Vagina (tissue), 2 donors: ENCODE results near the gene C2orf15.

ENCODE experiments used
- POLR2AphosphoS5 ChIP-seq, 2 donors: sonication (generic); formaldehyde crosslinking; IDR thresholded peaks; one replicate each; pipeline ENCODE4 v1.9.0; 2017; ENCODE audit warnings: antibody characterized with exemption in 2 of 2, mild to moderate bottlenecking in 2 of 2, low read depth in 1 of 2; ENCODE audit not compliant: insufficient read depth in 1 of 2
- TF ChIP-seq, protein P1 (sequence below), 3 experiments: fragments of 450-650 bp in 2 of 3; fragments of 200-600 bp in 1 of 3; sonication (generic) in 1 of 3; IDR thresholded peaks; one replicate each; pipeline ENCODE4 v1.5.1; 2017 to 2019; ENCODE audit warnings: antibody characterized with exemption in 3 of 3, mild to moderate bottlenecking in 2 of 3, moderate library complexity in 2 of 3

DNA sequence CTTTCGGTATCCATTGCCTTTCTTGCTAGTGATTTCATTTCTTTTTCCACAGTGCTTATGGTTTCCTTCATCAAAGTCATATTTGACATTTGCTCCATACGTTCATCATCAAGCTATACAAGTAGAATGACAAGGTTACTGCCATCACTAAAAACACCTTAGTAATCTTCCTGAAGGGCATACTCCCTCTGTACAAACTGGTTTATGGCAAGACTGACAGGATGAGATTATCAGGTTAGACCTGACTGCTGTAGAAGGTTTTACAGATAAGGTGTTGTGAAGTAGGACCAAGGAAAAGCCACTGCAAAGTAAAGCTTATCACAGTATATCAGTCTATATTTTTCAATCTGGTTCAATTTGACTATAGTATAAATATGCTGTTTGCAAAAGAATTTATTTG, 37.5 kb upstream of the C2orf15 start:
- TF ChIP-seq, protein P1, sequence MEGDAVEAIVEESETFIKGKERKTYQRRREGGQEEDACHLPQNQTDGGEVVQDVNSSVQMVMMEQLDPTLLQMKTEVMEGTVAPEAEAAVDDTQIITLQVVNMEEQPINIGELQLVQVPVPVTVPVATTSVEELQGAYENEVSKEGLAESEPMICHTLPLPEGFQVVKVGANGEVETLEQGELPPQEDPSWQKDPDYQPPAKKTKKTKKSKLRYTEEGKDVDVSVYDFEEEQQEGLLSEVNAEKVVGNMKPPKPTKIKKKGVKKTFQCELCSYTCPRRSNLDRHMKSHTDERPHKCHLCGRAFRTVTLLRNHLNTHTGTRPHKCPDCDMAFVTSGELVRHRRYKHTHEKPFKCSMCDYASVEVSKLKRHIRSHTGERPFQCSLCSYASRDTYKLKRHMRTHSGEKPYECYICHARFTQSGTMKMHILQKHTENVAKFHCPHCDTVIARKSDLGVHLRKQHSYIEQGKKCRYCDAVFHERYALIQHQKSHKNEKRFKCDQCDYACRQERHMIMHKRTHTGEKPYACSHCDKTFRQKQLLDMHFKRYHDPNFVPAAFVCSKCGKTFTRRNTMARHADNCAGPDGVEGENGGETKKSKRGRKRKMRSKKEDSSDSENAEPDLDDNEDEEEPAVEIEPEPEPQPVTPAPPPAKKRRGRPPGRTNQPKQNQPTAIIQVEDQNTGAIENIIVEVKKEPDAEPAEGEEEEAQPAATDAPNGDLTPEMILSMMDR (IDR thresholded peaks at IDR 0.05): no peak
- TF ChIP-seq POLR2AphosphoS5 (IDR thresholded peaks at IDR 0.05; ENCODE audit: insufficient read depth in 1 of 2, low read depth in 1 of 2): no peak
